H1 (cell line): ENCODE measurements around the gene SPDYC. TPM values are rescaled to one million over a fixed set of nuclear protein-coding genes. Genes with fewer than 3 reads are reported as not detected.
A peak's percentile ranks its signal among the peaks of the same experiment; 100 is the strongest.

Experiments used
- CTCF ChIA-PET: fragments of 300-600 bp; sonication (Branson Sonifier 250); formaldehyde crosslinking; loops from one replicate; lab custom pipeline; 2021; ENCODE audit not compliant: partially characterized antibody; lab: Charles Lee
- POLR2A ChIA-PET: fragments of 300-600 bp; sonication (Branson Sonifier 250); formaldehyde crosslinking; loops from one replicate; lab custom pipeline; 2021; ENCODE audit warnings: inconsistent platforms; ENCODE audit not compliant: partially characterized antibody; lab: Charles Lee
- DNase-seq, 2 experiments: peaks; one replicate each; pipeline versions ENCODE4 v3.0.0 to v3.0.0-alpha.2; 2010 to 2022; ENCODE audit warnings: low spot score in 2 of 2, low read depth in 1 of 2, mixed read lengths in 1 of 2
- FAIRE-seq: peaks from 2 replicates; lab custom pipeline; 2011; peaks lifted over from hg19 to GRCh38; lab: Jason Lieb, UNC
- H2AFZ ChIP-seq: 2 replicates; pipeline ENCODE4 v1.8.1; 2012; ENCODE audit warnings: low read length, inconsistent platforms
- H2AK5ac ChIP-seq: 2 replicates; pipeline ENCODE4 v1.6.1; 2013; ENCODE audit warnings: low read depth, low read length
- H2BK120ac ChIP-seq: replicated peaks from 2 replicates; pipeline ENCODE3; 2013; ENCODE audit warnings: low read depth, low read length, inconsistent platforms
- H2BK12ac ChIP-seq: 2 replicates; pipeline ENCODE4 v1.6.1; 2013; ENCODE audit warnings: low read depth, low read length
- H2BK15ac ChIP-seq: 2 replicates; pipeline ENCODE4 v1.6.1; 2013; ENCODE audit warnings: low read length
- H2BK20ac ChIP-seq: 2 replicates; pipeline ENCODE4 v1.6.1; 2013; ENCODE audit warnings: low read length
- H2BK5ac ChIP-seq: 2 replicates; pipeline ENCODE4 v1.6.1; 2013; ENCODE audit warnings: low read depth, low read length
- H3K14ac ChIP-seq: 2 replicates; pipeline ENCODE4 v1.6.1; 2013; ENCODE audit warnings: inconsistent platforms; ENCODE audit not compliant: insufficient read length
- H3K18ac ChIP-seq: 2 replicates; pipeline ENCODE4 v1.6.1; 2013; ENCODE audit warnings: low read length; ENCODE audit errors: extremely low read depth
- H3K23ac ChIP-seq: 2 replicates; pipeline ENCODE4 v1.6.1; 2013; ENCODE audit warnings: inconsistent platforms; ENCODE audit not compliant: insufficient read length
- H3K23me2 ChIP-seq: 2 replicates; pipeline ENCODE4 v1.6.1; 2013; ENCODE audit warnings: low read depth, low read length
- H3K27ac ChIP-seq: 2 replicates; pipeline ENCODE4 v1.6.1; 2011; ENCODE audit warnings: low read depth, low read length, inconsistent platforms
- H3K27me3 ChIP-seq, 4 experiments: replicated peaks in 1 of 4; 1 replicate in 1 of 4; 2 replicates in 3 of 4; pipeline versions ENCODE4 v1.6.1 to v1.8.1; 2011 to 2013; ENCODE audit warnings: low read length in 3 of 4, mild to moderate bottlenecking in 3 of 4, inconsistent platforms in 2 of 4, mixed read lengths in 2 of 4, moderate library complexity in 1 of 4; ENCODE audit not compliant: control insufficient read depth in 3 of 4, insufficient read depth in 3 of 4; ENCODE audit errors: extremely low read depth in 1 of 4
- H3K36me3 ChIP-seq, 4 experiments: 2 replicates each; pipeline versions ENCODE4 v1.6.1 to v1.8.1; 2011 to 2013; ENCODE audit warnings: mild to moderate bottlenecking in 4 of 4, low read length in 3 of 4, moderate library complexity in 2 of 4, control low read depth in 1 of 4, inconsistent platforms in 1 of 4; ENCODE audit not compliant: insufficient read depth in 4 of 4, control insufficient read depth in 2 of 4
- H3K4ac ChIP-seq: replicated peaks from 2 replicates; pipeline ENCODE3; 2013; ENCODE audit warnings: low read length, low read depth, mixed read lengths, inconsistent platforms; ENCODE audit not compliant: insufficient read length
- H3K4me1 ChIP-seq, 4 experiments: replicated peaks in 1 of 4; 1 replicate in 1 of 4; 2 replicates in 3 of 4; pipeline versions ENCODE4 v1.6.1 to v1.8.1; 2011 to 2013; ENCODE audit warnings: low read length in 3 of 4, inconsistent platforms in 2 of 4, mixed read lengths in 1 of 4; ENCODE audit not compliant: insufficient read depth in 4 of 4, control insufficient read depth in 3 of 4
- H3K4me2 ChIP-seq, 2 experiments: 2 replicates each; pipeline versions ENCODE4 v1.6.1 to v1.8.1; 2011 to 2013; ENCODE audit warnings: low read depth in 2 of 2, low read length in 2 of 2, control low read depth in 1 of 2, inconsistent platforms in 1 of 2, mild to moderate bottlenecking in 1 of 2; ENCODE audit not compliant: insufficient read depth in 1 of 2
- H3K4me3 ChIP-seq, 4 experiments: fragments of 200-600, 300-600 bp in 1 of 4; sonication (generic), shearing (Covaris generic), sonication (Bioruptor Twin) in 1 of 4; 2 replicates each; pipeline versions ENCODE4 v1.5.1 to v1.8.1; 2011 to 2016; ENCODE audit warnings: low read length in 4 of 4, low read depth in 3 of 4, control low read depth in 2 of 4, inconsistent platforms in 2 of 4, mild to moderate bottlenecking in 2 of 4, mixed read lengths in 1 of 4, moderate library complexity in 1 of 4; ENCODE audit not compliant: insufficient read depth in 2 of 4; ENCODE audit errors: extremely low read depth in 1 of 4
- H3K56ac ChIP-seq: replicated peaks from 2 replicates; pipeline ENCODE3; 2013; ENCODE audit warnings: low read depth, mild to moderate bottlenecking, mixed read lengths, low read length, inconsistent platforms; ENCODE audit not compliant: insufficient read length
- H3K79me1 ChIP-seq: 2 replicates; pipeline ENCODE4 v1.6.1; 2013; ENCODE audit warnings: low read depth, low read length, control low read depth
- H3K79me2 ChIP-seq, 2 experiments: 2 replicates each; pipeline versions ENCODE4 v1.6.1 to v1.8.1; 2012 to 2013; ENCODE audit warnings: low read length in 2 of 2, mild to moderate bottlenecking in 2 of 2, inconsistent platforms in 1 of 2; ENCODE audit not compliant: insufficient read depth in 2 of 2, control insufficient read depth in 1 of 2
- H3K9ac ChIP-seq, 4 experiments: replicated peaks in 1 of 4; 1 replicate in 1 of 4; 2 replicates in 3 of 4; pipeline versions ENCODE4 v1.6.1 to v1.8.1; 2011 to 2013; ENCODE audit warnings: low read depth in 3 of 4, low read length in 3 of 4, control low read depth in 2 of 4, mild to moderate bottlenecking in 2 of 4, moderate library complexity in 2 of 4, inconsistent platforms in 1 of 4; ENCODE audit errors: extremely low read depth in 1 of 4
- H3K9me3 ChIP-seq, 2 experiments: 2 replicates each; pipeline versions ENCODE4 v1.6.1 to v1.8.1; 2012 to 2013; ENCODE audit warnings: mild to moderate bottlenecking in 2 of 2, moderate library complexity in 2 of 2, control low read depth in 1 of 2, inconsistent platforms in 1 of 2, low read depth in 1 of 2, low read length in 1 of 2, mixed read lengths in 1 of 2; ENCODE audit not compliant: insufficient read depth in 2 of 2
- H4K20me1 ChIP-seq, 2 experiments: replicated peaks in 1 of 2; 2 replicates each; pipeline versions ENCODE3 to v1.8.1; 2011 to 2013; ENCODE audit warnings: inconsistent platforms in 2 of 2, low read length in 2 of 2, mild to moderate bottlenecking in 1 of 2; ENCODE audit not compliant: insufficient read depth in 2 of 2, control insufficient read depth in 1 of 2
- H4K5ac ChIP-seq: 2 replicates; pipeline ENCODE4 v1.6.1; 2013; ENCODE audit warnings: low read length, low read depth, mixed read lengths, inconsistent platforms; ENCODE audit not compliant: insufficient read length
- H4K8ac ChIP-seq: 2 replicates; pipeline ENCODE4 v1.8.0; 2013; ENCODE audit warnings: mild to moderate bottlenecking, moderate library complexity, low read length, inconsistent platforms; ENCODE audit not compliant: insufficient read depth; ENCODE audit errors: extremely low read depth
- H4K91ac ChIP-seq: replicated peaks from 2 replicates; pipeline ENCODE3; 2013; ENCODE audit warnings: low read length, mixed read lengths, inconsistent platforms; ENCODE audit not compliant: insufficient read length
- ATF3 ChIP-seq: IDR thresholded peaks from 2 replicates; pipeline ENCODE4 v1.6.1; 2011; ENCODE audit warnings: low read depth, mild to moderate bottlenecking, low read length; ENCODE audit not compliant: insufficient read depth
- BACH1 ChIP-seq: IDR thresholded peaks from 2 replicates; pipeline ENCODE4 v1.6.1; 2012; ENCODE audit warnings: low read length, improper control_type of control experiment
- CBX5 ChIP-seq: fragments of 300-800, 300-1000 bp; sonication (generic); IDR thresholded peaks from 2 replicates; pipeline ENCODE4 v1.7.1; 2016; ENCODE audit warnings: antibody characterized with exemption, low read length, low read depth
- EP300 ChIP-seq, 2 experiments: IDR thresholded peaks; 1 replicate in 1 of 2; 2 replicates in 1 of 2; pipeline ENCODE4 v1.6.1; 2011 to 2012; ENCODE audit warnings: low read depth in 2 of 2, low read length in 2 of 2, mild to moderate bottlenecking in 2 of 2, borderline replicate concordance in 1 of 2, inconsistent platforms in 1 of 2, moderate library complexity in 1 of 2
- EZH2 ChIP-seq: fragments of 200-600 bp; sonication (generic); IDR thresholded peaks from 2 replicates; pipeline ENCODE4 v1.7.1; 2012; ENCODE audit warnings: low read depth, mild to moderate bottlenecking, moderate library complexity, low read length, inconsistent platforms; ENCODE audit not compliant: severe bottlenecking
- FOSL1 ChIP-seq: IDR thresholded peaks from 2 replicates; pipeline ENCODE4 v1.6.1; 2011; ENCODE audit warnings: mild to moderate bottlenecking, low read depth, low read length, moderate library complexity; ENCODE audit not compliant: insufficient read depth
- GTF2F1 ChIP-seq: IDR thresholded peaks from 2 replicates; pipeline ENCODE4 v1.6.1; 2012; ENCODE audit warnings: low read depth, low read length, improper control_type of control experiment, borderline replicate concordance
- HDAC2 ChIP-seq, 2 experiments: fragments of 300-600 bp in 1 of 2; sonication (generic) in 1 of 2; IDR thresholded peaks; 2 replicates each; pipeline ENCODE4 v1.6.1; 2011 to 2012; ENCODE audit warnings: low read depth in 2 of 2, low read length in 2 of 2, mild to moderate bottlenecking in 2 of 2, moderate library complexity in 2 of 2, borderline replicate concordance in 1 of 2, inconsistent platforms in 1 of 2
- KDM4A ChIP-seq: IDR thresholded peaks from one replicate; pipeline ENCODE4 v1.7.1; 2012; ENCODE audit warnings: low read depth, mild to moderate bottlenecking, moderate library complexity, low read length, inconsistent platforms; ENCODE audit not compliant: severe bottlenecking
- SP1 ChIP-seq: IDR thresholded peaks from 2 replicates; pipeline ENCODE4 v1.6.1; 2011; ENCODE audit warnings: low read depth, low read length
- TBP ChIP-seq: IDR thresholded peaks from 2 replicates; pipeline ENCODE4 v1.6.1; 2011; ENCODE audit warnings: low read depth, low read length, improper control_type of control experiment
- WGBS, 2 experiments: shearing (Covaris generic) in 1 of 2; methylation state at CpG; one replicate each; pipeline versions ENCODE4 v1.1.6 to v1.1.7; 2013 to 2015; ENCODE audit warnings: low lambda C conversion rate in 2 of 2, mixed read lengths in 2 of 2, inconsistent platforms in 1 of 2, low coverage in 1 of 2, missing lambda C conversion rate in 1 of 2; ENCODE audit not compliant: insufficient replicate concordance in 2 of 2, insufficient coverage in 1 of 2, insufficient read length in 1 of 2; ENCODE audit errors: extremely low coverage in 1 of 2, missing lambda C conversion rate in 1 of 2; 5-methylcytosine and 5-hydroxymethylcytosine counted together
- polyA plus RNA-seq, 7 experiments: library from polyadenylated mRNA; depleted of rRNA in 3 of 7; stranded (reverse) in 5 of 7; unstranded in 2 of 7; fragments of >200 nt in 5 of 7; fragments of 200-250 nt in 2 of 7; gene quantifications; 1 replicate in 5 of 7; 2 replicates in 1 of 7; 4 replicates in 1 of 7; pipeline versions ENCODE4 v1.2.1 to v1.2.3, GENCODE V29; 2011 to 2013; ENCODE audit warnings: missing spikeins in 2 of 7, mixed read lengths in 2 of 7
- total RNA-seq: library from RNA; stranded (reverse); fragmentation: NEBNext Ultra II Directional; extraction: Animal tissue kit (Norgen Biotek cat#: 25700); gene quantifications from 2 replicates; pipeline ENCODE4 v1.2.1, GENCODE V29; 2021

The SPDYC gene
- total and polyA plus RNA-seq, 2 of the 8 experiments (the other 6 are each of a cell fraction or from before 2014, with no cell fraction given) = 0.15 TPM; not detected in 1

GRCh38 chr11:65206901-65207300, 36.9 kb downstream of the SPDYC start:
- H3K79me1 ChIP-seq = no peaks in the 10 kb centered on the region
- no peak overlapping the region for H4K8ac ChIP-seq
- no peak overlapping the region for H3K14ac ChIP-seq
- H3K4me2 ChIP-seq = no peak overlapping the region
- H3K23ac ChIP-seq = no peak overlapping the region
- no peaks in the 10 kb centered on the region for H3K79me2 ChIP-seq
- CTCF ChIA-PET = interaction anchor here (0.6 to 11.9 kb wide), 10 partner anchors 7 to 492 kb away, joined by 3 to 184 read pairs (median 30); partner anchors contain the start of gene CAPN1
- FAIRE-seq = no peak
- H3K4me3 ChIP-seq = no peak overlapping the region
- no peak overlapping the region for H3K27ac ChIP-seq
- peaks cover 29 to 63% (median 48%) of the 10 kb centered on the region in 4 experiments for H3K36me3 ChIP-seq
- no peak overlapping the region for H2BK12ac ChIP-seq
- TF ChIP-seq GTF2F1 (no peak), KDM4A (no peak), ATF3 (no peak), SP1 (no peak), CBX5 (no peak), EP300 (IDR thresholded peaks at IDR 0.05; ENCODE audit: borderline replicate concordance in 1 of 2, low read depth in 2 of 2, low read length in 2 of 2) (no peak), HDAC2 (IDR thresholded peaks at IDR 0.05; ENCODE audit: borderline replicate concordance in 1 of 2, low read depth in 2 of 2, low read length in 2 of 2) (no peak), TBP (no peak), EZH2 (no peak), FOSL1 (no peak), BACH1 (no peak)
- no peak overlapping the region for H2BK5ac ChIP-seq
- H2AFZ ChIP-seq = no peak overlapping the region
- H3K9me3 ChIP-seq = no peaks in the 10 kb centered on the region
- H3K4ac ChIP-seq = no peak overlapping the region
- H2BK120ac ChIP-seq = no peak overlapping the region
- no peak overlapping the region for H4K5ac ChIP-seq
- no peaks in the 10 kb centered on the region for H3K27me3 ChIP-seq
- H2BK15ac ChIP-seq = no peak overlapping the region
- H3K9ac ChIP-seq = no peak overlapping the region
- no peaks in the 10 kb centered on the region for H4K20me1 ChIP-seq
- H3K56ac ChIP-seq = no peak overlapping the region
- no peak overlapping the region for H2AK5ac ChIP-seq
- DNase-seq = peak in 1 of 2 experiments; percentile 31
- H3K18ac ChIP-seq = no peak overlapping the region
- WGBS, 2 experiments = 93% methylated on average over 7 of the region's 7 CpGs; no CpG with 5 or more reads in 1 of the 2 experiments
- H3K4me1 ChIP-seq = peaks cover 0 to 22% (median 16%) of the 10 kb centered on the region in 4 experiments; a peak in 6 of 7 replicates
- H2BK20ac ChIP-seq = no peak overlapping the region
- H4K91ac ChIP-seq = no peak overlapping the region
- no peaks in the 10 kb centered on the region for H3K23me2 ChIP-seq
- POLR2A ChIA-PET = interaction anchor here (0.8 to 13.9 kb wide), 7 partner anchors 18 to 89 kb away, joined by 3 to 324 read pairs (median 4); partner anchors contain the start of gene ZNHIT2
